ENCODE results near the gene RDH16. TPM values are rescaled to one million over a fixed set of nuclear protein-coding genes. Genes with fewer than 3 reads are reported as not detected.
"Not testable (repeated sequence)": the region's sequence is repeated elsewhere in the genome, so short reads cannot be mapped to it uniquely, and the experiment has no call there.

The RDH16 gene
- total RNA-seq, 1 experiment from 2014 or later = 0.59 TPM

DNA sequence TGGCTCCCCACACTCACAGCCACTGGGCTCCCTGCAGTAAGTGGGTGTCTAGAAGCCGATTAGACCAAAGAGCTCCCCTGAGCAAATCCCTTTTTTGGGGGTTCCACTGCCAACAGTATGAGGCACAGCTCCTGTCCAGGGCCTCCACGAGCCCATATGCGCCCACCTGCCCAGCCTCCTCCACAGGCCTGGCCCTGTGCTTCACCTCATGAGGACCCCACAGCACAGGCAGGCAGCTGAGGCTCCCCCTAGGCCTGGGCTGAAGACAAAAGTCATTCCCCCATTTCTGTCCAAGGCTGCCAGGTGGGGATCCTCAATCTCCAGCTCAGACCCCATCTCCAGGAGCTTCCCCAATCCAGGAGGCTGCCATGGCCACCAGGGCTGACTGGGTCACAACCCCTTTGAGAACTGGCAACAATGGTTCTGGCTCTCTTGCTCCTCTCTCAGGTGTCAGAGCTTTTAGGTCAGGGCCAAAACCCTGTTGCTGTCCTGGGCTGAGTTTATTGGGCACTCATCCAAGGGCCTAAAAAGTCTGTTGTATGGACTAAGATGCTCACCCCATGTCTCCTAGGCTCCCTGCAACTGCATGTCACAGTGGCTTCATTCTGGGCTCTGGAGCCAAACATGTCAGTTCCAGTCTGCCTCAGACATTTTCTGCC lies 25.3 kb upstream of the RDH16 start:
- CTCF ChIA-PET; intact Hi-C loops (cut with micrococcal nuclease); BruUV-seq (replicated peaks): not testable (repeated sequence)

GRCh38 chr12:56980941-56981530 lies 23.6 kb upstream of the RDH16 start:
- Histone ChIP-seq H3K36me3 (ENCODE audit: control insufficient read depth in 1 of 2, insufficient read depth in 2 of 2, low read length in 2 of 2) (no peaks in the 10 kb centered on the region), H3K79me2 (ENCODE audit: insufficient read depth, low read length) (no peaks in the 10 kb centered on the region), H3K27ac (ENCODE audit: low read depth, low read length) (no peak overlapping the region), H3K27me3 (ENCODE audit: insufficient read depth, low read length) (no peaks in the 10 kb centered on the region), H4K20me1 (ENCODE audit: insufficient read depth) (no peaks in the 10 kb centered on the region), H3K4me1 (ENCODE audit: control insufficient read depth in 1 of 2, insufficient read depth in 2 of 2, low read length in 2 of 2) (peaks cover 3 to 5% of the 10 kb centered on the region in 2 experiments; a peak in 3 of 4 replicates), H3K4me3 (replicated peaks in 1 of 2; ENCODE audit: low read depth in 1 of 2, low read length in 2 of 2) (no peak overlapping the region), H3K9ac (ENCODE audit: low read length) (no peak overlapping the region), H3K9me3 (ENCODE audit: control insufficient read depth in 1 of 2, insufficient read depth in 1 of 2, low read depth in 1 of 2, low read length in 2 of 2) (no peaks in the 10 kb centered on the region), H3K4me2 (ENCODE audit: low read length) (no peak overlapping the region), H3K9me2 (ENCODE audit: insufficient read depth) (no peaks in the 10 kb centered on the region), H2AFZ (ENCODE audit: low read depth, low read length, poor library complexity, severe bottlenecking) (no peak overlapping the region)
- ChIA-PET CTCF (no interaction called here), RAD21 (ENCODE audit: low non-redundant PET in 1 of 2, low total read pairs in 2 of 2, uncharacterized antibody in 2 of 2, unreplicated experiment in 2 of 2) (no interaction called here), POLR2A (no interaction called here)
- TF ChIP-seq ELF1 (IDR thresholded peaks at IDR 0.05; ENCODE audit: borderline replicate concordance, low read depth) (no peak), ZNF274 (IDR thresholded peaks at IDR 0.05; ENCODE audit: low read depth, low read length) (no peak), REST (IDR thresholded peaks at IDR 0.05; ENCODE audit: low read depth) (no peak), ATF3 (IDR thresholded peaks at IDR 0.05) (no peak), POLR2A (IDR thresholded peaks at IDR 0.05; ENCODE audit: borderline replicate concordance, extremely low read depth, insufficient read depth, insufficient read length) (no peak), MAX (IDR thresholded peaks at IDR 0.05) (no peak), ZFX (IDR thresholded peaks at IDR 0.05) (no peak), RAD21 (IDR thresholded peaks at IDR 0.05; ENCODE audit: low read depth) (no peak)
- no TSS peak for BruUV-seq (replicated peaks)
- DNase-seq (ENCODE audit: low read depth, low spot score) = no peak
- ATAC-seq = no peak
- intact Hi-C loops (cut with micrococcal nuclease) = no loop called here

More for the DNA sequence above, 25.3 kb upstream of the RDH16 start:
- H3K27me3 ChIP-seq (ENCODE audit: insufficient read depth, low read length); RAD21 ChIA-PET (ENCODE audit: low non-redundant PET in 1 of 2, low total read pairs in 2 of 2, uncharacterized antibody in 2 of 2, unreplicated experiment in 2 of 2); POLR2A ChIA-PET; ATAC-seq; H3K4me2 ChIP-seq (ENCODE audit: low read length); H3K9ac ChIP-seq (ENCODE audit: low read length); H2AFZ ChIP-seq (ENCODE audit: low read depth, low read length, poor library complexity, severe bottlenecking); H3K36me3 ChIP-seq (ENCODE audit: control insufficient read depth in 1 of 2, insufficient read depth in 2 of 2, low read length in 2 of 2); H4K20me1 ChIP-seq (ENCODE audit: insufficient read depth); H3K27ac ChIP-seq (ENCODE audit: low read depth, low read length); H3K79me2 ChIP-seq (ENCODE audit: insufficient read depth, low read length); DNase-seq (ENCODE audit: low read depth, low spot score); H3K4me3 ChIP-seq (replicated peaks in 1 of 2; ENCODE audit: low read depth in 1 of 2, low read length in 2 of 2); H3K9me2 ChIP-seq (ENCODE audit: insufficient read depth); H3K9me3 ChIP-seq (ENCODE audit: control insufficient read depth in 1 of 2, insufficient read depth in 1 of 2, low read depth in 1 of 2, low read length in 2 of 2): not testable (repeated sequence)
- peaks cover 6 to 21% of the 10 kb centered on the region in 2 experiments; a peak in 3 of 4 replicates for H3K4me1 ChIP-seq (ENCODE audit: control insufficient read depth in 1 of 2, insufficient read depth in 2 of 2, low read length in 2 of 2)
